Measurements from ENCODE around the gene TESK2.

Gene TESK2

GRCh38 chr1:45508295-45509151, 17.6 kb upstream of the TESK2 start:
- no peak for DNase-seq (ENCODE audit: extremely low read depth, insufficient read length)
- H3K4me3 ChIP-seq (replicated peaks; ENCODE audit: low read depth, low read length): no peak overlapping the region
- H3K36me3 ChIP-seq (ENCODE audit: control insufficient read depth, insufficient read depth, low read length): peaks cover 16% of the 10 kb centered on the region
- no peaks in the 10 kb centered on the region for H3K27me3 ChIP-seq (replicated peaks; ENCODE audit: control insufficient read depth, insufficient read depth, low read length)
- no peak for TF ChIP-seq CTCF (IDR thresholded peaks at IDR 0.05; ENCODE audit: insufficient read depth, low read length, poor library complexity, severe bottlenecking)

GRCh38 chr1:45507893-45508292, 16.9 kb upstream of the TESK2 start:
- peaks cover 16% of the 10 kb centered on the region for H3K36me3 ChIP-seq (ENCODE audit: control insufficient read depth, insufficient read depth, low read length)
- TF ChIP-seq CTCF (IDR thresholded peaks at IDR 0.05; ENCODE audit: insufficient read depth, low read length, poor library complexity, severe bottlenecking): no peak
- no peaks in the 10 kb centered on the region for H3K27me3 ChIP-seq (replicated peaks; ENCODE audit: control insufficient read depth, insufficient read depth, low read length)
- no peak for DNase-seq (ENCODE audit: extremely low read depth, insufficient read length)
- no peak overlapping the region for H3K4me3 ChIP-seq (replicated peaks; ENCODE audit: low read depth, low read length)

- TF ChIP-seq CTCF (IDR thresholded peaks at IDR 0.05; ENCODE audit: insufficient read depth, low read length, poor library complexity, severe bottlenecking): no peak
- Histone ChIP-seq H3K36me3 (ENCODE audit: control insufficient read depth, insufficient read depth, low read length) (peaks cover 16% of the 10 kb centered on the region), H3K27me3 (replicated peaks; ENCODE audit: control insufficient read depth, insufficient read depth, low read length) (no peaks in the 10 kb centered on the region), H3K4me3 (replicated peaks; ENCODE audit: low read depth, low read length) (no peak overlapping the region)
- no peak for DNase-seq (ENCODE audit: extremely low read depth, insufficient read length)
These were observed 16.2 kb upstream of the TESK2 start for GRCh38 chr1:45507195-45507594.

GRCh38 chr1:45503462-45504360, 12.7 kb upstream of the TESK2 start:
- Histone ChIP-seq H3K27me3 (replicated peaks; ENCODE audit: control insufficient read depth, insufficient read depth, low read length) (no peaks in the 10 kb centered on the region), H3K4me3 (replicated peaks; ENCODE audit: low read depth, low read length) (no peak overlapping the region), H3K36me3 (ENCODE audit: control insufficient read depth, insufficient read depth, low read length) (peaks cover 3% of the 10 kb centered on the region)
- no peak for DNase-seq (ENCODE audit: extremely low read depth, insufficient read length)
- TF ChIP-seq CTCF (IDR thresholded peaks at IDR 0.05; ENCODE audit: insufficient read depth, low read length, poor library complexity, severe bottlenecking): no peak

GRCh38 chr1:45501505-45501859, 10.5 kb upstream of the TESK2 start:
- Histone ChIP-seq H3K4me3 (replicated peaks; ENCODE audit: low read depth, low read length) (no peak overlapping the region), H3K36me3 (ENCODE audit: control insufficient read depth, insufficient read depth, low read length) (no peaks in the 10 kb centered on the region), H3K27me3 (replicated peaks; ENCODE audit: control insufficient read depth, insufficient read depth, low read length) (no peaks in the 10 kb centered on the region)
- TF ChIP-seq CTCF (IDR thresholded peaks at IDR 0.05; ENCODE audit: insufficient read depth, low read length, poor library complexity, severe bottlenecking): no peak
- no peak for DNase-seq (ENCODE audit: extremely low read depth, insufficient read length)
